MCF 10A (cell line): ENCODE results near the gene KREMEN2. TPM values are rescaled to one million over a fixed set of nuclear protein-coding genes. Genes with fewer than 3 reads are reported as not detected.

Experiments
- BruUV-seq: library from RNA; stranded (reverse); fragments of 400-500 nt; replicated peaks from 2 replicates; lab custom pipeline; 2021; lab: Mats Ljungman, UMichigan
- CTCF ChIA-PET: fragments of 300-600 bp; sonication (Branson Sonifier 250); formaldehyde crosslinking; extraction: SDS; loops from one replicate; lab custom pipeline; 2021; ENCODE audit warnings: antibody characterized with exemption, inconsistent platforms; lab: Yijun Ruan, JAX
- POLR2A ChIA-PET: fragments of 300-600, 350-650 bp; sonication (Branson Sonifier 250); formaldehyde crosslinking; extraction: SDS; loops from one replicate; lab custom pipeline; 2020; ENCODE audit warnings: antibody characterized with exemption, inconsistent platforms; lab: Yijun Ruan, JAX
- DNase-seq: peaks from one replicate; pipeline ENCODE4 v3.0.0-alpha.2; 2018; ENCODE audit not compliant: unreplicated experiment
- H3K27ac Mint-ChIP-seq: one replicate; pipeline ENCODE4 v1.8.0; 2022; ENCODE audit warnings: mild to moderate bottlenecking, low read depth, mixed read lengths; ENCODE audit not compliant: unreplicated experiment
- H3K27me3 Mint-ChIP-seq: one replicate; pipeline ENCODE4 v1.8.0; 2022; ENCODE audit warnings: mixed read lengths; ENCODE audit not compliant: insufficient read depth, unreplicated experiment
- H3K36me3 Mint-ChIP-seq: one replicate; pipeline ENCODE4 v1.8.0; 2022; ENCODE audit warnings: mild to moderate bottlenecking, moderate library complexity, mixed read lengths; ENCODE audit not compliant: insufficient read depth, unreplicated experiment
- H3K4me1 Mint-ChIP-seq: one replicate; pipeline ENCODE4 v1.8.0; 2022; ENCODE audit warnings: mixed read lengths; ENCODE audit not compliant: insufficient read depth, unreplicated experiment
- H3K4me3 Mint-ChIP-seq: one replicate; pipeline ENCODE4 v1.8.0; 2022; ENCODE audit warnings: mild to moderate bottlenecking, moderate library complexity, mixed read lengths; ENCODE audit not compliant: unreplicated experiment
- H3K9me3 Mint-ChIP-seq: one replicate; pipeline ENCODE4 v1.8.0; 2022; ENCODE audit warnings: mixed read lengths; ENCODE audit not compliant: unreplicated experiment
- intact Hi-C: fragments of 100-400 bp; cut with micrococcal nuclease; formaldehyde crosslinking; loops from 2 replicates; pipeline ENCODE4 v1.14.1; 2022
- total RNA-seq: library from RNA; stranded (reverse); gene quantifications from 2 replicates; pipeline ENCODE4 v1.2.3, GENCODE V29; 2022
- TF ChIP-seq, protein P1 (sequence below): fragments of 200-600 bp; IDR thresholded peaks from one replicate; pipeline ENCODE4 v1.8.0; 2022; ENCODE audit warnings: antibody characterized with exemption, mild to moderate bottlenecking; ENCODE audit not compliant: unreplicated experiment

The KREMEN2 gene
- total RNA-seq, 1 experiment from 2014 or later = 0.42 TPM

DNA sequence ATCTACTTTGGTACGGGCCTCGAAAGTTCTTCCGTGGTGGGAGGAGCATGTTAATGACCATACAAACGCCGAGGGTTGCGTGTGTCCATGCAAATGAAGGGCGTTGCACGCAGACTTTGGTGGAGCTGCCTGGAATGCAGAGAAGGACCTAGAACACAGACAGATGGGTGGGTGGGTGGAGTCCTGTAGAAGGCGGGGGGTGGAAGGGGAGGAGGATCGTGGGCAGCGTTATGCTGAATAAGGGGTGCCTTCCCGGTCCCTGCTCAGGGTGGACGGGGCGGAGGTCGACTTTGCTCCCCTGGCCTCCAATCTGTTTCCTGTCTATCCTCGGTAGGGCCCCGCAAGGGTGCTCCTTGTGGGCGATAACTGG lies 4.3 kb downstream of the KREMEN2 start:
- Mint-ChIP-seq H3K9me3 (no peaks in the 10 kb centered on the region), H3K36me3 (no peaks in the 10 kb centered on the region), H3K27ac (no peak overlapping the region), H3K27me3 (no peaks in the 10 kb centered on the region), H3K4me1 (peaks cover 5% of the 10 kb centered on the region), H3K4me3 (peak overlapping the region; percentile 68)
- ChIA-PET CTCF (no interaction called here), POLR2A (interaction anchor here (0.7 to 2.8 kb wide), 2 partner anchors 12 to 67 kb away, joined by 4 to 19 read pairs; partner anchors contain the start of gene PKMYT1)
- peak; percentile 43 for DNase-seq
- BruUV-seq = no TSS peak
- TF ChIP-seq, protein P1, sequence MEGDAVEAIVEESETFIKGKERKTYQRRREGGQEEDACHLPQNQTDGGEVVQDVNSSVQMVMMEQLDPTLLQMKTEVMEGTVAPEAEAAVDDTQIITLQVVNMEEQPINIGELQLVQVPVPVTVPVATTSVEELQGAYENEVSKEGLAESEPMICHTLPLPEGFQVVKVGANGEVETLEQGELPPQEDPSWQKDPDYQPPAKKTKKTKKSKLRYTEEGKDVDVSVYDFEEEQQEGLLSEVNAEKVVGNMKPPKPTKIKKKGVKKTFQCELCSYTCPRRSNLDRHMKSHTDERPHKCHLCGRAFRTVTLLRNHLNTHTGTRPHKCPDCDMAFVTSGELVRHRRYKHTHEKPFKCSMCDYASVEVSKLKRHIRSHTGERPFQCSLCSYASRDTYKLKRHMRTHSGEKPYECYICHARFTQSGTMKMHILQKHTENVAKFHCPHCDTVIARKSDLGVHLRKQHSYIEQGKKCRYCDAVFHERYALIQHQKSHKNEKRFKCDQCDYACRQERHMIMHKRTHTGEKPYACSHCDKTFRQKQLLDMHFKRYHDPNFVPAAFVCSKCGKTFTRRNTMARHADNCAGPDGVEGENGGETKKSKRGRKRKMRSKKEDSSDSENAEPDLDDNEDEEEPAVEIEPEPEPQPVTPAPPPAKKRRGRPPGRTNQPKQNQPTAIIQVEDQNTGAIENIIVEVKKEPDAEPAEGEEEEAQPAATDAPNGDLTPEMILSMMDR = no peak
- intact Hi-C loops = no loop called here

DNA sequence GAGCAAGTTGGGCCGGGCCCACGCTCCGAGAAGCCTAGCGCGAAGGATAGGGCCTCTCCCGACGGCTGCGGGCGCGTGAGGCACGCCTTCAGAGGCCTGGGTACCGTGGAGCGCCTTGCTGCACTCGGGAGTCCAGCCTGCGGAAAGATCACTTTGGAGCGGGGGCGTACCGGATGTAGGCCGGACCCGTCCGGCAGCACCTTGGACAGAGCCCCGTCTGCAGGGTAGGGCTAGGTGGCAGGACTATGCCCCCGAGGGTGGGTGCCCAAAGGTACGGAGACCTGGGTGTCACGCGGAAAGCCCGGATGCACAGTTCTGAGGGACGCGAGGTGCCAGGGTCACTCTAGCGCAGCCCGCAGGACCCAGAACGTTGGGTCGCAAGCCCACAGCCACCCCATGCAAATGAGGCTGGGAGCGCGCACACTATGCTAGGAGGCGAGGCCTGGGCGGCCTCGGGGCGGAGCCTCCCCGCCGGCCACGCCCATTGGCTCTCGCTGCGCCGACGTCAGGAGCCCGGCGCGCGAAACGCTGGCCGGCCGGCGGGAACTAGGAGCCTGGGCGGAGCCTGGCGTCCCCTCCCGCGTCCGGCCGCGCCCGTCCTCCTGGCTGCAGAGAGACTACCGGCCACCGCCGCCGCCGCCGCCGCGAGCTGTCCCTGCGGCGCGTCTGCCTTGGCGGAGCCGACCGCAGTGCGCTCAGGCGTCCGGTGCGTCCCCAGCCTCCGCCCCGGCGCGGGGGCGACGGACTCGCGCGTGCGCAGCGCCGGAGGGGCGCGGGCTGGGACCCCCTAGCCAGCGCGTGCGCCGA lies 4.9 kb downstream of the KREMEN2 start, which contains the start of gene PAQR4:
PAQR4 (plus strand) TSS at position 611 of the 807 bp plus-strand sequence. CDS start 327 bp downstream, outside the sequence.
- peak; percentile 93 for DNase-seq
- Mint-ChIP-seq H3K27me3 (no peaks in the 10 kb centered on the region), H3K27ac (no peak within 1 kb of the TSS), H3K4me3 (peak within 1 kb of the TSS; percentile 68), H3K9me3 (no peaks in the 10 kb centered on the region), H3K36me3 (no peaks in the 10 kb centered on the region), H3K4me1 (peaks cover 5% of the 10 kb centered on the region)
- intact Hi-C loops = loop anchor here (1.0 kb wide), 1 partner anchor 11 kb away; the partner anchor contains the start of gene PKMYT1
- ChIA-PET POLR2A (interaction anchor here (0.6 to 2.8 kb wide), 7 partner anchors 12 to 69 kb away, joined by 3 to 19 read pairs (median 4); partner anchors contain the start of genes FLYWCH1, PKMYT1 and TNFRSF12A), CTCF (interaction anchor here (0.6 to 0.9 kb wide), 3 partner anchors 14 to 313 kb away, joined by 3 to 5 read pairs (median 3); no protein-coding TSS in a partner anchor)
- BruUV-seq = no TSS peak
- TF ChIP-seq, protein P1 = no peak

DNA sequence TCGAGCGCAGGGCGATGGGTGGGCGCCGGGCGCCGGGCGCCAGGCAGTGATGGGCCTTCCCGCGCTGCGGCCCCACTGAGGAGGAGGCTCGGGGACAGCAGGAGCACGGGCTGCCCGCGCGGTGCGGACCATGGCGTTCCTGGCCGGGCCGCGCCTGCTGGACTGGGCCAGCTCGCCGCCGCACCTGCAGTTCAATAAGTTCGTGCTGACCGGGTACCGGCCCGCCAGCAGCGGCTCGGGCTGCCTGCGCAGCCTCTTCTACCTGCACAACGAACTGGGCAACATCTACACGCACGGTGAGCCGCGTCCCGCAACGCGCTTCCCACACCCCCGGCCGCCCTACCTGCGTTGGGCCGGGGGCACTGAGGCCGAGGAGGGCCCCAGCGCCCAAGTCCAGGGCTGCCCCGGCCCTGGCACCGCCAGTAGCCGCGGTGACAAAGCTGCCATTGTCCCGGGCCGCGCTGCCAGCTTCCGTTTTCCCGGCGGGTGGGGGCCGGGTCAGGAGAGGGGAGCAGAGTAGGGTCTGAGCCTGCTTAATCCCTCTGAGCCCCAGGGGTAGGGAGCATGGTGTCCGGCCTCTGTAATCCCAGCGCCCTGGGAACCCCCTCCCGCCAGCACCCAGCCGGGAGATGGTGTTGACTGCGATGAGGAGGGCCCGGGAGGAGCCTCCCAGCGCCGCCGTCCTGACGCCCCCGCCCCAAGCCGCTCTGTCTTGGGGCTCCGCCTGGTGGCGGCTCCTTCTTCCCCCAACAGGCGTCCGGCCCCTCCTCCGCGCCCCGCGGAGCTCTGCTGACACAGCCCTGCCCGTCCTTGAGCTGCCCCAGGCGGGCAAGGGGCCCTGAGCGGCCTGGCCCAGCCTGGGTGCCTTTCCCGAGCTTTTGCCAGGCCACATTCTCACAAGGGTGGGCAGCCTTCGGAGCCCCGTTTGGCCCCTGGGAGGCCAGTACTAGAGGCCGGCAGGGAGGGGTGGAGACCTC lies 5.8 kb downstream of the KREMEN2 start:
- Mint-ChIP-seq H3K4me3 (peak overlapping the region; percentile 68), H3K27ac (no peak overlapping the region), H3K27me3 (no peaks in the 10 kb centered on the region), H3K9me3 (no peaks in the 10 kb centered on the region), H3K4me1 (peaks cover 5% of the 10 kb centered on the region), H3K36me3 (no peaks in the 10 kb centered on the region)
- POLR2A ChIA-PET = interaction anchor here (0.6 to 2.8 kb wide), 11 partner anchors 11 to 1290 kb away, joined by 3 to 19 read pairs (median 3); partner anchors contain the start of genes FLYWCH1, PKMYT1 and TNFRSF12A
- BruUV-seq = no TSS peak
- intact Hi-C loops = loop anchor here (1.0 kb wide), 1 partner anchor 10 kb away; the partner anchor contains the start of gene PKMYT1
- TF ChIP-seq, protein P1 = peak; percentile 54
- CTCF ChIA-PET = interaction anchor here (0.6 to 0.9 kb wide), 7 partner anchors 13 to 1987 kb away, joined by 3 to 5 read pairs (median 3); no protein-coding TSS in a partner anchor
- DNase-seq = peak; percentile 73
